Omental fat pad (tissue), 4 donors: ENCODE data around the gene KITLG. TPM values are rescaled to one million over a fixed set of nuclear protein-coding genes. Genes with fewer than 3 reads are reported as not detected.
"Not testable (repeated sequence)": the region's sequence is repeated elsewhere in the genome, so short reads cannot be mapped to it uniquely, and the experiment has no call there.

Experiments
- ATAC-seq: fragments of 150-250 bp; one replicate; pipeline ENCODE4 v1.9.1; 2016; ENCODE audit warnings: mild to moderate bottlenecking, moderate library complexity; ENCODE audit not compliant: low FRiP score
- DNase-seq: peaks from one replicate; pipeline ENCODE4 v3.0.0-alpha.2; 2019; ENCODE audit warnings: low spot score
- total RNA-seq, 4 donors: library from RNA; depleted of rRNA; stranded (reverse); fragments of >200 nt; gene quantifications; one replicate each; pipeline ENCODE4 v1.1.0, GENCODE V29; 2016
- TF ChIP-seq, protein P1 (sequence below), 3 donors: fragments of 450-650 bp; IDR thresholded peaks; one replicate each; pipeline ENCODE4 v1.5.1; 2016 to 2017; ENCODE audit warnings: antibody characterized with exemption in 3 of 3, mild to moderate bottlenecking in 3 of 3, moderate library complexity in 2 of 3

The KITLG gene
- total RNA-seq, 4 donors from 2014 or later = 12.2 to 29.8 (median 19.8) TPM

DNA sequence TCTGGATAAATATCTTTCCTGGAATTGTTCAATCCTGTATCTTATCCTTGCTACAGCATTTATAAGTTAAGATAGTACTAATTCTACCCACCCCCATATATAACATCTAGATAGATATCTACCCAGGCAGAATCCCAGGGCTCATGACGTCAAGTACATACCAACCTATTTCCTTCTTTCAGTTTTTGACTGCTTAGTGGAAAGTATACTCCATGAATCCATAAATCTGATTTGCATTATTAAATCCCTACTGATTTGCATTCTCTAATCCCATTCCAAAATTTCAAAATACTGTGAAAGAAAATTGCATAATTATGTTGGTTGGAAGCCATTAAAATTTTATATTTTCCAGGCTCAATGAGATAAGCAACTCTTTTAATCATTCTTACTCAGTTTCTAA, 111.7 kb downstream of the KITLG start:
- DNase-seq (no peak), ATAC-seq (peak; percentile 41)
- TF ChIP-seq, protein P1, sequence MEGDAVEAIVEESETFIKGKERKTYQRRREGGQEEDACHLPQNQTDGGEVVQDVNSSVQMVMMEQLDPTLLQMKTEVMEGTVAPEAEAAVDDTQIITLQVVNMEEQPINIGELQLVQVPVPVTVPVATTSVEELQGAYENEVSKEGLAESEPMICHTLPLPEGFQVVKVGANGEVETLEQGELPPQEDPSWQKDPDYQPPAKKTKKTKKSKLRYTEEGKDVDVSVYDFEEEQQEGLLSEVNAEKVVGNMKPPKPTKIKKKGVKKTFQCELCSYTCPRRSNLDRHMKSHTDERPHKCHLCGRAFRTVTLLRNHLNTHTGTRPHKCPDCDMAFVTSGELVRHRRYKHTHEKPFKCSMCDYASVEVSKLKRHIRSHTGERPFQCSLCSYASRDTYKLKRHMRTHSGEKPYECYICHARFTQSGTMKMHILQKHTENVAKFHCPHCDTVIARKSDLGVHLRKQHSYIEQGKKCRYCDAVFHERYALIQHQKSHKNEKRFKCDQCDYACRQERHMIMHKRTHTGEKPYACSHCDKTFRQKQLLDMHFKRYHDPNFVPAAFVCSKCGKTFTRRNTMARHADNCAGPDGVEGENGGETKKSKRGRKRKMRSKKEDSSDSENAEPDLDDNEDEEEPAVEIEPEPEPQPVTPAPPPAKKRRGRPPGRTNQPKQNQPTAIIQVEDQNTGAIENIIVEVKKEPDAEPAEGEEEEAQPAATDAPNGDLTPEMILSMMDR (IDR thresholded peaks at IDR 0.05) = no peak

- ATAC-seq, DNase-seq: not testable (repeated sequence)
Measured at GRCh38 chr12:88466708-88467107, 113.6 kb downstream of the KITLG start.

DNA sequence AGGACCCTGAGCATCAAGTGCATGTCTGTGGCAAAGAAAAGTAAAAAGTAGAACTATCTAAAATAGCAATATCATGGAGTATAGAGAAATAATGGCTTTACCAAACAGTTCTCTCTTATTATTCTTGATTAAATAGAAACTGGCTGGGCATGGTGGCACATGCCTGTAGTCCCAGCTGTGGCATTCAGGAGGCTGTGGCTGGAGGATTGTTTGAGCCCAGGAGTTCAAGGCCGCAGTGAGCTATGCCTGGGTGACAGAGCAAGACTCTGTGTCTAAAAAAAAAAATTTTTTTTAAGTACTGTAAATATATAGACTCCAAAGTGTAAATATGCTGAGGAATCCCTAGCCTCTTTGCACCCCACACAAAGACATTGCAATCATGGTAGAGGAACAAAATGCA, 121.9 kb downstream of the KITLG start:
- TF ChIP-seq, protein P1 (IDR thresholded peaks at IDR 0.05) = no peak
- DNase-seq (no peak), ATAC-seq (no peak)

DNA sequence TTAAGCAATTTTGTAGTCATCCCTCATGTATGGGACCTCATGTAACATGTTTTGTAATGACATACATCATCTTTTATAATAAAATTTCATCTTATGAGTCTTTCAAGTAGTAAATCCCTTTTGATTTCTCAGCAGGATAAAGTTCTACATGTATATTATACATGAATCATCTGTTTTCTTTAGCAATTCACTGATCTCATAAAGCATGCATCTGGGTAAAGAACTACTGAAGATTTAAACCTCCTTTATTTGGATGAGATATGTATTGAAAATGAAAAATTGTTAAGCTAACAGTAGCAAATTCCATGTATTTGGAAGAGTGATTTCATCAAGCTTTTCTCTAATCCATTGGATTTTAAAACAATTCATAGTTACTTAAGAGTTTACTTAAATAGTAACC, 126.9 kb downstream of the KITLG start:
- ATAC-seq = no peak

DNA sequence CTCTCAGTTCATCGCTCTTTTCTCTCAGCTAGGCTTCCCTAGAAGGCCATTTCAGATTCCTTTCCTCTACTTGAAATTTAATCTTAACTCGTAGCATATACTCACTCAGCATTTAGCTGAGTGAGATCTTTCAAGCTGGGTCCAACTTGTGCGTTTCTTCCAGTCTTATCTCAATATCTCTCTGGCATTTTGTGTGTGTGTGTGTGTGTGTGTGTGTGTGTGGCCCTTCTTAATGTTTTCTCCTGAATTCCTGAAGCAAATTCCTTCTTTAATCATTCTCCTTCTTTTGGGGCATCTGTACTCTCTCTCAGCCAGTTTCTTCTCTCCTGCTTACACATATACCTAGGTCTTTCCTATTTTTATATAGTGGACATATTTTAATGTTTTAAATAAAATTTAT, 129.1 kb downstream of the KITLG start:
- DNase-seq = no peak
- ATAC-seq = no peak
- TF ChIP-seq, protein P1 (IDR thresholded peaks at IDR 0.05) = no peak

More for the DNA sequence above, 126.9 kb downstream of the KITLG start:
- TF ChIP-seq, protein P1 (IDR thresholded peaks at IDR 0.05) = no peak
- DNase-seq = no peak

GRCh38 chr12:88450136-88450535, 130.1 kb downstream of the KITLG start:
- DNase-seq (no peak), ATAC-seq (no peak)
- TF ChIP-seq, protein P1 (IDR thresholded peaks at IDR 0.05) = no peak

- TF ChIP-seq, protein P1 (IDR thresholded peaks at IDR 0.05) = no peak
- DNase-seq (no peak), ATAC-seq (no peak)
Measured at GRCh38 chr12:88448337-88448915, 131.8 kb downstream of the KITLG start.
